Panc1 (cell line): ENCODE results near the gene PPP6C.
"Not testable (repeated sequence)": the region's sequence is repeated elsewhere in the genome, so short reads cannot be mapped to it uniquely, and the experiment has no call there.

Source experiments
- POLR2AphosphoS5 ChIP-seq: IDR thresholded peaks from 2 replicates; pipeline ENCODE4 v1.6.1; 2012; ENCODE audit warnings: mild to moderate bottlenecking, low read depth, low read length, moderate library complexity
- TF ChIP-seq, protein P1 (sequence below): fragments of 450-650 bp; IDR thresholded peaks from 2 replicates; pipeline ENCODE4 v1.5.1; 2017; ENCODE audit warnings: mild to moderate bottlenecking

GRCh38 chr9:125108541-125108940 lies 81.1 kb downstream of the PPP6C start:
- TF ChIP-seq, protein P1, sequence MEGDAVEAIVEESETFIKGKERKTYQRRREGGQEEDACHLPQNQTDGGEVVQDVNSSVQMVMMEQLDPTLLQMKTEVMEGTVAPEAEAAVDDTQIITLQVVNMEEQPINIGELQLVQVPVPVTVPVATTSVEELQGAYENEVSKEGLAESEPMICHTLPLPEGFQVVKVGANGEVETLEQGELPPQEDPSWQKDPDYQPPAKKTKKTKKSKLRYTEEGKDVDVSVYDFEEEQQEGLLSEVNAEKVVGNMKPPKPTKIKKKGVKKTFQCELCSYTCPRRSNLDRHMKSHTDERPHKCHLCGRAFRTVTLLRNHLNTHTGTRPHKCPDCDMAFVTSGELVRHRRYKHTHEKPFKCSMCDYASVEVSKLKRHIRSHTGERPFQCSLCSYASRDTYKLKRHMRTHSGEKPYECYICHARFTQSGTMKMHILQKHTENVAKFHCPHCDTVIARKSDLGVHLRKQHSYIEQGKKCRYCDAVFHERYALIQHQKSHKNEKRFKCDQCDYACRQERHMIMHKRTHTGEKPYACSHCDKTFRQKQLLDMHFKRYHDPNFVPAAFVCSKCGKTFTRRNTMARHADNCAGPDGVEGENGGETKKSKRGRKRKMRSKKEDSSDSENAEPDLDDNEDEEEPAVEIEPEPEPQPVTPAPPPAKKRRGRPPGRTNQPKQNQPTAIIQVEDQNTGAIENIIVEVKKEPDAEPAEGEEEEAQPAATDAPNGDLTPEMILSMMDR = not testable (repeated sequence)
- not testable (repeated sequence) for TF ChIP-seq POLR2AphosphoS5
